Stimulated activated CD8-positive, alpha-beta memory T cell treated with anti-CD3 and anti-CD28 coated beads, Interleukin-15, amount 100 ng/mL, for 4 hours (primary cell): ENCODE data around the gene IL9.
"Not testable (repeated sequence)": the region's sequence is repeated elsewhere in the genome, so short reads cannot be mapped to it uniquely, and the experiment has no call there.

Experiments used
- DNase-seq, 2 donors: peaks; one replicate each; pipeline ENCODE4 v3.0.0-alpha.2; 2020; ENCODE audit warnings: low read depth in 2 of 2

IL9 gene

DNA sequence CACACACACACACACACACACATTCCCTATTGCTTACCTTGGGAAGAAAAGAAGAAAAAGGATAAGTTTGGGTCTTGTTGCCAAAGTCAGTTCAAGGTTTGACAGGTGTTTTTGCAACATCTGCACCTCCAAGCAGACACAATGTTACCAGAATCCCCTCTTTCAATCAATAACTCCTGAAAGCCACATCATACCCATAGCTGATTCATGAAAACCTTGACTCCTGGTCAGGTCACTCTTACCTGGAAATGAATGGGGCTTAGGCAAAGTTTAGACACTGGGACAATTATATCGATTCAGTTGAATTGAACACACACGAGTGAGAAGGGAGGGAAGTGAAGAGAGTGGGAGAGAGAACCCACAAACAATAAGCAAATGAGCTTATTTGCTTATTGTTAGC is 27.0 kb downstream of the IL9 start:
- no peak for DNase-seq

- no peak for DNase-seq
Measured at GRCh38 chr5:135867599-135867998, 28.0 kb downstream of the IL9 start.

GRCh38 chr5:135866016-135866415 is 29.6 kb downstream of the IL9 start:
- DNase-seq, result no peak

- no peak for DNase-seq
Measured at GRCh38 chr5:135864503-135865435, 30.9 kb downstream of the IL9 start.

DNA sequence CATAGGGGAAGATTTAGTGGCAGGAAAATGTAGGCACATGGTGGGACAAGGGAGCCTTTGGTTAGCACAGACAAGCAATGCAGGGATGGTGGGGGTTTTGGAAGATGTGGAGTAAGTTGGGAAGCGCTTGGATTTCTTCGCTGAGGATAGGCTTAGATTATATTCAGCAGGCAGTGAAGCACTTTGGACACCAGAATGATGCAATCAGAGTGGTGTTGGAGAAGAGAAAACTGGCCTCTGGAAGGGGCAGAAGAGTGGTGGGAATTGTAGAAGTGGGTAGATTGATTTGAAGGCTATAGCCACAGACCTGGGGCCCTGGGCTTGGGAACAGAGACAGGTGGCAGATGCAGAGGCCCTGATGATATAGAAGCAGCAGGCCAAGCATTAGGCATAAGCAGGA is 32.9 kb downstream of the IL9 start:
- no peak for DNase-seq

GRCh38 chr5:135862086-135862485 is 33.6 kb downstream of the IL9 start:
- no peak for DNase-seq

DNA sequence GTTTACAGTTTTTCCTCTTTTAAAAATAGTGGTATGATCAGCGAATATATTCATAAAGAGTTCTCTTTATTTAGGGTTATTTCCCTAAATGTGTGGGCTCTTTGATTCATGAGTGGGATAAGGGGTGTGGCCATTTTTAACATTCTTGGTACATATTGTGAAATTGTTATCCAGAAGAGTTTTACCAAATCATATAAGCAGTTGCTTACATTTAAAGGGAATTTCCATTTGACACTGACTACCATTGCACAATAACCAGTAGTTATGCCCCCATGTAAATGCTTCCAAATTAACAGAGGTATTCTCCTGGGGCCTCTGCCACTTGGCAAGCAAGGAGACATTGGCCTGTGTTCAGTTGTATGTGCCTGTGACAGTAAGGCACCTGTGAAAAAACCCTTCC is 34.0 kb downstream of the IL9 start:
- no peak for DNase-seq

DNA sequence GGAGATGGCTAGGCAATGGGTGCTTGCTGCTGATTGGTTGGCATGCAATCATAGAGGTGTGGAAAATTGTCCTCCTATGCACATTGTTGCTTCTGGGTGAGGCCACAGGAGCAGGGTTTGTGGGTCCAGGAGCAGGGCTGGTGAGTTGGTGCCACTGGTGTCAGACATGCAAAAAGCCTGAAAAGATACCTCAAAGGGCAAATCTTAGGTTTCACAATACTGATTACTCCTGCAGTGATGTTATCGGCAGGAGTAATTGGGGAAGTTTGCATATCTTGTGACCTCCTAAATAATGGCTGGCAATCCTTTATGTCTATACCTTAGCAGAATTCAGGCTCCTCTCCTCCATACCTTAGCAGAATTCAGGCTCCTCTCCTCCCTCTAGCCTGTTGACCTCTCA is 36.0 kb downstream of the IL9 start:
- DNase-seq, result no peak

DNA sequence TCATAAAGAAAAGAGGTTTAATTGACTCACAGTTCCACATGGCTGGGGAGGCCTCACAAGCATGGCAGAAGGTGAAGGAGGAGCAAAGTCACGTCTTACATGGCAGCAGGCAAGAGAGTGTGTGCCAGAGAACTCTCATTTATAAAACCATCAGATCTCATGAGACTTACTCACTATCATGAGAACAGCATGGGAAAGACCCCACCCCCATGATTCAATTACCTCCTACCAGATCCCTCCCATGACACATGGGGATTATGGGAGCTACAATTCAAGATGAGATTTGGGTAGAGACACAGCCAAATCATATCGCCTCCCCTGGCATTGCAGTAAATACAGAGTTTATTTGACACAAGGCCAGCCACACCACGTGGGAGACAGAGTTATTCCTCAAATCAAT is 36.5 kb downstream of the IL9 start:
- DNase-seq, result not testable (repeated sequence)

DNA sequence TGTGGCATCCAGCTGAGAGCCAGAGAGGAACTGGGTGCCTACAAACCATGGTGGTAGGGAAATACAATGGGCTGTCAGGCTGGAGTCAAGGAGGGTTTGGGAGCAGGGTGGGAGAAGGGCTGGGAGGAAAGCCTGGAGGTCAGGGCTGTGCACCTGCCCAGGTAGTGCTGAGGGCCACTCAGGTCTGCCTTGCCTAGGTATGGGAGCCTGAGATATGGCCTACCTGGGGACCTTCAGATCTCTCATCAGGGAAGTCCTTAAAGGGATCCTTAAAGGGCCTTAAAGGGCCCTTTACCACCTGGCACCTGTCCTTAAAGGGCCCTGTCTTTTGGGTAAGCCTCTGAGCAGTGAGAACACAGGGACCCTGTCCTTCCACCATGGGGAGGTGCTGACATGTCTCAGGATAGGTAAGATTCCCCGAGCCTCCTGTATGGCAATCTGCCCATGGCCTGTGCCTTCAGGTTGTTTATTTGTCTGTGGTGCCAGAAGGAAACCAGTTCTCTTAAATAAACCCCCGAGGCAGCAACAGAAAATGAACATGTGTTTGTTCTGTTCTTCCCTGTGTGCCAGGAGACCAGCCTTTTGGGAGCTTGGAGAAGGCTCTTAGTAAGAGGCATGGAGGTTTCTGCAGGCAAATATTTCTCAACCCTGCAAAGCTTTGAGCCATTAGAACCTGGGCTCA is 37.9 kb downstream of the IL9 start:
- no peak for DNase-seq

DNA sequence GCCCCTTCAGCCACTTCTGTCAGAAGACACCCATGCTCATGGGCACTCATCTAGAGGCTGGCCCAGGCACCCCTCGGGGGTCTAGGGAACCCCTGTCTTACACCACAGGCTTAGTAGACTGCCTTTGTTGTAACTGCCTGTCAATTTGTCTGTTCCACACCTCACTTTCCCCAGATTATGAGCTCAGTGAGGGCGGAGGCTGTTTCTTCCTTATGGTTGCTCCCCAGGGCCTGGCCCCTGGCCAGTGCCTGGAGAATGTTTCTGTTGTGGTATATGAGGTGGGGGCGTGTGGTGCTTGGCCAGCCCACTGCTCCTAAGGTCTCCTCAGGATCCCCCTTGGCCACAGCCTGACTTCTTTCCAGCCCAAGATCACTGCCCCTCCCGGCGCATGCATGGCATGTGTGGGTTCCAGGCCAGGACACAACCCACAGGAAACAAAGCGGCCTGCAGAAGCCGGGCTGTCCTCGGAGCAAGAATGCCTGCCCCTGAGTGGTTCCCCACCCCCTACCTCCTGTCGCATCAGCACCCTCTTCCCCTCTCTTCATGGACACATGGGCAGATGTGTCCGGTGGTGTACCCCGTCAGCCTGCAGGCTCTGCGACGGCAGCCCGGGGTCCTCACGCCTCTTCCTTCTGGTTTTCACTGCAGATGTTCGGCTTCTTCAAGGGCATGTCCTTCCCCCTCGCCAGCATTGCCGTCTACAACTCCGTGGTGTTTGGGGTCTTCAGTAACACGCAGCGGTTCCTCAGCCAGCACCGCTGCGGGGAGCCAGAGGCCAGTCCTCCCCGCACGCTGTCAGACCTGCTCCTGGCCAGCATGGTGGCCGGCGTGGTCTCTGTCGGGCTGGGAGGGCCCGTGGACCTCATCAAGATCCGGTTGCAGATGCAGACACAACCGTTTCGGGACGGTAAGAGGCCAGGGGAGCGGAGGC is 43.5 kb downstream of the IL9 start:
- no peak for DNase-seq

GRCh38 chr5:135851186-135851914 is 44.3 kb downstream of the IL9 start:
- no peak for DNase-seq

GRCh38 chr5:135850671-135851070 is 45.0 kb downstream of the IL9 start:
- no peak for DNase-seq

DNA sequence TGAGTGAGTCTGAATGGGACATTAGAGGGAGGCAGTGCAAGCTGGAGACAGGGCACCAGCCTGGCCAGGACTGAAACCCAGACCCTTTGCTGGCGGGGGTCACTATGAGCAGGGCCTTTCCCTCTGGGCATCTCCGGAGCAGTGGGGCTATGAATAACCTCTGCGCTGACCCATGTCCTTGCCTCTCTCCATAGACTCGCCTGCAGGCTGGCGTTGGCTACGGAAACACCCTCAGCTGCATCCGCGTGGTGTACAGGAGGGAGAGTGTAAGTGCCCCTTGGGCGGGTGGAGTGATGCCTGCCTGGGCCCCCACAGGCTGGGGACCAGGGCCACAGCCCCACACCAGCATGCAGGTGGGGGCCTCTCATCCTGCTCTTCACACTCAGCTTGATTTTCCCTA is 45.4 kb downstream of the IL9 start:
- DNase-seq, result no peak

GRCh38 chr5:135847976-135848375 is 47.7 kb downstream of the IL9 start:
- DNase-seq, result no peak

DNA sequence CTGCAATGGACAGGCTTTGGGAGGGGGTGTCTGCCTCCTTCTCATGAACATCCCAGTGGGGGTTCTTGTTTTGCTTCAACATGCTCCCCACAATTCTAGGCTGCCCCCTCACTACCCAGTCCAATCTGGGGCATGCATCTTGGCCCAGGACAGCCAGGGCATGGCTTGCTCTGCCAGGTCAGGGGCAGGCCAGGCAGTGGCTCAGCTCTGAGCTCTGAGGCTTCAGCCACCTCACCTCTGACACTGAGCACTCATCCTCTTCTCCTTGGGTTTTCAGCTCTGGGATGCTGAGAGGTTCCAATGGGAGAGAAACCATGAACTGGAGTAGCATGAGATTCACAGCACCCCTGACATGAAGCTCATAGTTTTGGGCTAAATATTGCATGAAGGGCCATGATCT is 49.3 kb downstream of the IL9 start:
- no peak for DNase-seq

GRCh38 chr5:135843571-135844337 is 51.9 kb downstream of the IL9 start:
- DNase-seq, result no peak

DNA sequence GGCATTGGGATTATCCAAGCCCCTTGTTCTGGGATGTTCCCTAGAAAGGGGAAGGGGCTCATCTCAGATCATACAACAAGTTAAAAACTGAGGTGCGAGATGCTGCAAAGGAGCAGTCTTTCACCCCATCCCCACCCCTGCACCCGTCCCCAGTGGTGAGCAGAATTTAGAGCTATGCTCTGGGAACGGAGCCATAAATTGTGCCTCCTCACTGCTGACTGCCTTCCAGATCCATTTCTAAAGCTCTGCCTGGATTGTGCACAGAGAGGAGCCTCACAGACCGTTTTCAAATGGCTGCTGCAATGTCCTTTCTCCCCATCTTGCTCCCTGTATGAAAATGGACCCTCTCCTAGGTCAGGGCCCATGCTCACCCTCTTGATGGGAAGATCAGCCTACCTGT is 52.9 kb downstream of the IL9 start:
- DNase-seq, result no peak
